ENCODE data around the gene CYP21A2.
"Not testable (repeated sequence)": the region's sequence is repeated elsewhere in the genome, so short reads cannot be mapped to it uniquely, and the experiment has no call there.

DNA sequence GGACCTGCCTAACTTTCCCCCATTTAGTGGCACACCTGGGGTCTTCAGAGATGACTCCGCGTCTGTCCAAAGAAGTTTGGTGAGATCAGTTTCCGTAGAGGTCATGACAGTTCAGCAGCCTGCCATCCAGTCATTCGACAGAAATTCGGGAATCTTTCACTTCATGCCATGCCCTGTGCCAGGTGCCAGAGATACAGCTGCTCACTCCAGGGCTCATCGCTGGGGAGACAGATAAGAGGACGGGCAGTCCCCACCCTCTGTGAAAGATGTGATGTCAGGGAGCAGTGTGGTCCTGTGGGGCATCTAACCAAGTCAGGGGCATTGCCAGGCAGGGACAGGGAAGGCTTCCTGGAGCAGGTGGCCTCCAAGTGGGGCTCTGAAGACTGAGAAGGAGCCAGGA, 34.9 kb upstream of the CYP21A2 start:
- TF ChIP-seq, protein P1, sequence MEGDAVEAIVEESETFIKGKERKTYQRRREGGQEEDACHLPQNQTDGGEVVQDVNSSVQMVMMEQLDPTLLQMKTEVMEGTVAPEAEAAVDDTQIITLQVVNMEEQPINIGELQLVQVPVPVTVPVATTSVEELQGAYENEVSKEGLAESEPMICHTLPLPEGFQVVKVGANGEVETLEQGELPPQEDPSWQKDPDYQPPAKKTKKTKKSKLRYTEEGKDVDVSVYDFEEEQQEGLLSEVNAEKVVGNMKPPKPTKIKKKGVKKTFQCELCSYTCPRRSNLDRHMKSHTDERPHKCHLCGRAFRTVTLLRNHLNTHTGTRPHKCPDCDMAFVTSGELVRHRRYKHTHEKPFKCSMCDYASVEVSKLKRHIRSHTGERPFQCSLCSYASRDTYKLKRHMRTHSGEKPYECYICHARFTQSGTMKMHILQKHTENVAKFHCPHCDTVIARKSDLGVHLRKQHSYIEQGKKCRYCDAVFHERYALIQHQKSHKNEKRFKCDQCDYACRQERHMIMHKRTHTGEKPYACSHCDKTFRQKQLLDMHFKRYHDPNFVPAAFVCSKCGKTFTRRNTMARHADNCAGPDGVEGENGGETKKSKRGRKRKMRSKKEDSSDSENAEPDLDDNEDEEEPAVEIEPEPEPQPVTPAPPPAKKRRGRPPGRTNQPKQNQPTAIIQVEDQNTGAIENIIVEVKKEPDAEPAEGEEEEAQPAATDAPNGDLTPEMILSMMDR (IDR thresholded peaks at IDR 0.05; ENCODE audit: low read depth, low read length), result not testable (repeated sequence)
- TF ChIP-seq EZH2phosphoT487 (IDR thresholded peaks at IDR 0.05; ENCODE audit: low read depth), result not testable (repeated sequence)

All from OCI-LY3 (cell line).